ENCODE results near the gene RAMP1.

RAMP1 gene

DNA sequence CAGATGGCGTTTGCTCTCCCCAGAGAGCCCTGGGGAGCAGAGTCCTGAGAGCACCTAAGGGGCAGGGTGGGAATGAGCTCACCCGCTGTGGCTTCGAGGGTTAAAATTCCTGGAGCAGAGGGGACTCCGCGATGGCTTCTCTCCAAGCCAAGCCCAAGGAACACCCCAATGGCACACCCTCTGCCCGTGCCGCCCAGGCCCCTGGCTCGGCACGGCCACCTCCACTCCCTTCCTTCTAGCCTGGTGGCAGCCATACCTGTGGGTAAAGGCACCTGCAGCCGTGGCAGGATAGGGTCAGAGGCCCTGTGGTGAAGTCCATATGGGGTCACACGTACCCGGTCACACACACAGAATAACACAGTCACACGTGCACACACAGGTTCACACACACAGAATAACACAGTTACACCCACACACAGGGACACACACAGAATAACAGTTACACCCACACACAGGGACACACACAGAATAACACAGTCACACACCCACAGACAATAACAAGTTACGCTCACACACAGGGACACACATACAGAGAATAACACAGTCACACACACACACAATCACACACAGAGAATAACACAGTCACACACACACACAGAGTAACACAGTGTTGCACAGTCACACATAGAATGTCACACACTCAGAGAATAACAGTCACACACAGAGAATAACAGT is 50.5 kb downstream of the RAMP1 start:
- DNase-seq (ENCODE audit: extremely low read depth, insufficient read length) = no peak
- Histone ChIP-seq H3K36me3 (ENCODE audit: control insufficient read depth, insufficient read depth, low read length) (no peaks in the 10 kb centered on the region), H3K4me3 (replicated peaks; ENCODE audit: low read depth, low read length) (no peak overlapping the region), H3K27me3 (replicated peaks; ENCODE audit: control insufficient read depth, insufficient read depth, low read length) (no peaks in the 10 kb centered on the region)
- TF ChIP-seq, protein P1, sequence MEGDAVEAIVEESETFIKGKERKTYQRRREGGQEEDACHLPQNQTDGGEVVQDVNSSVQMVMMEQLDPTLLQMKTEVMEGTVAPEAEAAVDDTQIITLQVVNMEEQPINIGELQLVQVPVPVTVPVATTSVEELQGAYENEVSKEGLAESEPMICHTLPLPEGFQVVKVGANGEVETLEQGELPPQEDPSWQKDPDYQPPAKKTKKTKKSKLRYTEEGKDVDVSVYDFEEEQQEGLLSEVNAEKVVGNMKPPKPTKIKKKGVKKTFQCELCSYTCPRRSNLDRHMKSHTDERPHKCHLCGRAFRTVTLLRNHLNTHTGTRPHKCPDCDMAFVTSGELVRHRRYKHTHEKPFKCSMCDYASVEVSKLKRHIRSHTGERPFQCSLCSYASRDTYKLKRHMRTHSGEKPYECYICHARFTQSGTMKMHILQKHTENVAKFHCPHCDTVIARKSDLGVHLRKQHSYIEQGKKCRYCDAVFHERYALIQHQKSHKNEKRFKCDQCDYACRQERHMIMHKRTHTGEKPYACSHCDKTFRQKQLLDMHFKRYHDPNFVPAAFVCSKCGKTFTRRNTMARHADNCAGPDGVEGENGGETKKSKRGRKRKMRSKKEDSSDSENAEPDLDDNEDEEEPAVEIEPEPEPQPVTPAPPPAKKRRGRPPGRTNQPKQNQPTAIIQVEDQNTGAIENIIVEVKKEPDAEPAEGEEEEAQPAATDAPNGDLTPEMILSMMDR (IDR thresholded peaks at IDR 0.05; ENCODE audit: insufficient read depth, low read length, poor library complexity, severe bottlenecking) = no peak

DNA sequence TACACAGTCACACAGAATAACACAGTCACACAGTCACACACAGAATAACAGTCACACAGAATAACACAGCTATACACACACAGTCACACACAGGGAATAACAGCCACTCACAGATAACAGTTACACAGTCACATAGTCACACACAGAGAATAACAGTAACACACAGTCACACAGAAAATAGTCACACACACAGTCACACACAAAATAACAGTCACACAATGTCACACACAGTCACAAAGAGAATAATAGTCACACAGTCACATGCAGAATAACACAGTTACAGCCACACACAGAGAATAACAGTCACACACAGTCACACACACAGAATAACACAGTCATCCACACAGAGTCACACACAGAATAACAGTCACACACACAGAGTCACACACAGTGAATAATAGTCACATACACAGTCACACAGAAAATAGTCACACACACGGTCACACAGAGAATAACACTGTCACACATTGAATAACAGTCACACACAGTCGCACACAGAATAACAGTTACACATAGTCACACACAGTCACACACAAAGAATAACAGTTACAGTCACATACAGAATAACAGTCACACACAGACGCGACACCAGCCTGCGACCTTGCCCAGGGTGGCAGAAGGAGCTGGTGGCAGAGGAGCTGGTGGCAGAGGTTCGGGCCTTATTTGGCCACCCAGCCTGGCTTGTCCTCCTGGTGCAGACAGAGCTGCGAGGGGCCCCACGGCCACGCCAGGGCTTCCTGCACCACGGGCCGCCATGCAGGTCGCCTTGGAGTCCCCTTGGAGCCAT is 51.3 kb downstream of the RAMP1 start:
- no peak for DNase-seq (ENCODE audit: extremely low read depth, insufficient read length)
- Histone ChIP-seq H3K36me3 (ENCODE audit: control insufficient read depth, insufficient read depth, low read length) (no peaks in the 10 kb centered on the region), H3K4me3 (replicated peaks; ENCODE audit: low read depth, low read length) (no peak overlapping the region), H3K27me3 (replicated peaks; ENCODE audit: control insufficient read depth, insufficient read depth, low read length) (no peaks in the 10 kb centered on the region)
- TF ChIP-seq, protein P1 (IDR thresholded peaks at IDR 0.05; ENCODE audit: insufficient read depth, low read length, poor library complexity, severe bottlenecking) = no peak

- H3K36me3 ChIP-seq (ENCODE audit: control insufficient read depth, insufficient read depth, low read length) = no peaks in the 10 kb centered on the region
- no peak for DNase-seq (ENCODE audit: extremely low read depth, insufficient read length)
- no peaks in the 10 kb centered on the region for H3K27me3 ChIP-seq (replicated peaks; ENCODE audit: control insufficient read depth, insufficient read depth, low read length)
- TF ChIP-seq, protein P1 (IDR thresholded peaks at IDR 0.05; ENCODE audit: insufficient read depth, low read length, poor library complexity, severe bottlenecking) = no peak
- no peak overlapping the region for H3K4me3 ChIP-seq (replicated peaks; ENCODE audit: low read depth, low read length)
Observed at GRCh38 chr2:237911363-237912017, 52.1 kb downstream of the RAMP1 start.

DNA sequence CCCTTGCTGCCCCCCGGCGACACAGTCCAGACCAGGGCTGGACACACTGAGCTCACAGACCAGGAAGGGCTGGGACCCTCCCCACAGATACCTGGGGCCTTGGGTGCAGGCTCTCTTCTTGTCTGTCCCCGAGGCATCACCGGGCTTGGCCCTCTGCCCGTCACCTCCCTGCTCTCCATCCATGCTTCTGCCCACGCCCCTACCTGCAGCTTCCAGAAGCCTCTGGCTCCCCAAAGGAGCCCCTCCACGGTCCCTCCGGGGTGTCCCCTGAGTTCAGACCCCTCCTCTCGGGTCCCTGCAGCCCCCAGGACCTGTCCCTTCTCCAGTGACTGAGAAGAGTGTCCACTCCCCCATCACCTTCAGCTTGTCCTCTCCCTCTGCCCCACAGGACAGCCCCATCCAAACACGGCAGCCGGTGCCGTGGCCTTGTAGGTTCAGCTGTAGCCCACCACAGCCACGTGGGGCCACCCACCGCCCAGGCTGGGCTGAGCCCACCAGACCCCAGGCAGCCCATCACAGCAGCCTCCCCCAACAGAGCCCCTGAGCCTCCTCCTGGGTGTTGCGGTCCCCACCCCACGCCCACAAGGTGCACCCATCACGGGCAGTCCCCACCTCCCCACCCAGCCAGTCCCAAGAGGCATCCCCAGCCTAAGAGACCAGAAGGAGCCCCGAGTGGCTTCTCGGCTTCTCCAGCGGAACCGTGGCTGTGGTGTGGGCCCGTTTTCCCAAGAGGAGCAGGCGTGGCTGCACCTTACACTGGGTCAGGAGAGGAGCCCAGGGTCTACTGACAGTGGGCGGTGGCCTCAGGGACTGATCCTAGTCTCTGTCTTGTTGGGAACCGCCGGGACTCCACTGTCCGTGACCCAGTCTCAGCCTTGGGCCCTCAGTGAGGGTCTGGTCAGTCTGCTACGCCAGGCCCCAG is 53.1 kb downstream of the RAMP1 start:
- H3K4me3 ChIP-seq (replicated peaks; ENCODE audit: low read depth, low read length) = no peak overlapping the region
- no peaks in the 10 kb centered on the region for H3K36me3 ChIP-seq (ENCODE audit: control insufficient read depth, insufficient read depth, low read length)
- TF ChIP-seq, protein P1 (IDR thresholded peaks at IDR 0.05; ENCODE audit: insufficient read depth, low read length, poor library complexity, severe bottlenecking) = no peak
- no peak for DNase-seq (ENCODE audit: extremely low read depth, insufficient read length)
- H3K27me3 ChIP-seq (replicated peaks; ENCODE audit: control insufficient read depth, insufficient read depth, low read length) = no peaks in the 10 kb centered on the region

- Histone ChIP-seq H3K36me3 (ENCODE audit: control insufficient read depth, insufficient read depth, low read length) (no peaks in the 10 kb centered on the region), H3K27me3 (replicated peaks; ENCODE audit: control insufficient read depth, insufficient read depth, low read length) (no peaks in the 10 kb centered on the region), H3K4me3 (replicated peaks; ENCODE audit: low read depth, low read length) (no peak overlapping the region)
- TF ChIP-seq, protein P1 (IDR thresholded peaks at IDR 0.05; ENCODE audit: insufficient read depth, low read length, poor library complexity, severe bottlenecking) = no peak
- DNase-seq (ENCODE audit: extremely low read depth, insufficient read length) = no peak
Observed at GRCh38 chr2:237913193-237913917, 53.9 kb downstream of the RAMP1 start.
